Chondrocyte (in vitro differentiated cells): ENCODE measurements around the gene DPM3. TPM values are rescaled to one million over a fixed set of nuclear protein-coding genes. Genes with fewer than 3 reads are reported as not detected.
"Not testable (repeated sequence)": the region's sequence is repeated elsewhere in the genome, so short reads cannot be mapped to it uniquely, and the experiment has no call there.

Experiments
- DNase-seq: peaks from one replicate; pipeline ENCODE4 v3.0.0; 2021; ENCODE audit warnings: mixed read lengths, low spot score
- H3K27ac Mint-ChIP-seq: one replicate; pipeline ENCODE4 v1.8.0; 2021; ENCODE audit warnings: mild to moderate bottlenecking, moderate library complexity, mixed read lengths; ENCODE audit not compliant: unreplicated experiment
- H3K27me3 Mint-ChIP-seq: 2 replicates; pipeline ENCODE4 v1.8.0; 2021; ENCODE audit warnings: low read depth, mixed read lengths
- H3K36me3 Mint-ChIP-seq: 2 replicates; pipeline ENCODE4 v1.8.0; 2021; ENCODE audit warnings: low read depth, mixed read lengths
- H3K4me1 Mint-ChIP-seq: 2 replicates; pipeline ENCODE4 v1.8.0; 2021; ENCODE audit warnings: low read depth, mild to moderate bottlenecking, mixed read lengths
- H3K4me3 Mint-ChIP-seq: one replicate; pipeline ENCODE4 v1.8.0; 2021; ENCODE audit warnings: mild to moderate bottlenecking, moderate library complexity, mixed read lengths; ENCODE audit not compliant: unreplicated experiment
- H3K9me3 Mint-ChIP-seq: 2 replicates; pipeline ENCODE4 v1.8.0; 2021; ENCODE audit warnings: low read depth, mixed read lengths
- CTCF ChIP-seq: fragments of 200-600 bp; sonication (generic); IDR thresholded peaks from 2 replicates; pipeline ENCODE4 v1.5.0; 2021; ENCODE audit warnings: antibody characterized with exemption, mild to moderate bottlenecking, moderate library complexity
- total RNA-seq: library from RNA; stranded (reverse); gene quantifications from 3 replicates; pipeline ENCODE4 v1.2.1, GENCODE V29; 2021

Gene DPM3
- total RNA-seq, 1 donor from 2014 or later: 41.3 TPM

DNA sequence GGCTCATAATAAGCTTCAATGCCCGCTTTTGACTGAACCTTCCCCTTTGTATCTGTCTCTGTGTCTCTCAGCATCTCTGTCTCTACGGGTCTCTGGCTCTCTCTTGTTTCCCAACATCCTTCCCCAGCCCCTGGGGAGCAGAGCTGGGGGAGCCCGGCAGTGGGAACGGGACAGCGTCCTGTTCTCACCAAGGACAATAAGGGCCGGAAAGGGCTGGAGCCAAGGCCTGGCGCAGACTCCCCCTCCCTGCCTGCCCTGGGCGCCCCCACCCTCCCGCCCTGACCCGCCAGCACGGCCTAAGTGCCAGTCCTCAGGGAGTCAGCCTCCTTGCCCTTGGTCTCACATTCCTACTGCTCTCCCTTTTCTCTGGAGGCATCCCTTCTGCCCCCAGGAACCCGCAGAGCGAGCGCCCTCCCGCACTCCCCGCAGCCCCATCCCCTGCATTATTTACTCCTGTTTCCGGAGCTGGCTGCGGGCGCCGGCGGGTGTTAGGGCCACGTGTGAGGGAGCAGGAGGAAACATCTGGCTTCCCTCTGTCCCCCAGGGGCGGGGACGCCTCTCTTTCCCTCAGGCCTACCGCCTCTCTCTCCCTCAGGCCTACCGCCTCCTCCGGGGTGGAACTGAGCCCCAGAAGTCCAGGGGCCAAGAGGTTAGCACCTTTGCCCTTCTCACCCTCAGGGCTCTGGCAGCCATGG is 26.3 kb upstream of the DPM3 start:
- Mint-ChIP-seq H3K4me3 (no peak overlapping the region), H3K27me3 (no peaks in the 10 kb centered on the region), H3K36me3 (peaks cover 12% of the 10 kb centered on the region), H3K27ac (peak overlapping the region; percentile 32), H3K4me1 (peaks cover 16% of the 10 kb centered on the region), H3K9me3 (no peaks in the 10 kb centered on the region)
- no peak for DNase-seq
- TF ChIP-seq CTCF: no peak

- DNase-seq: no peak
- Mint-ChIP-seq H3K4me3 (no peak overlapping the region), H3K9me3 (no peaks in the 10 kb centered on the region), H3K27ac (no peak overlapping the region), H3K27me3 (no peaks in the 10 kb centered on the region), H3K36me3 (peaks cover 12% of the 10 kb centered on the region), H3K4me1 (peaks cover 10% of the 10 kb centered on the region)
- no peak for TF ChIP-seq CTCF
Observed at GRCh38 chr1:155166051-155166470, 25.7 kb upstream of the DPM3 start.

DNA sequence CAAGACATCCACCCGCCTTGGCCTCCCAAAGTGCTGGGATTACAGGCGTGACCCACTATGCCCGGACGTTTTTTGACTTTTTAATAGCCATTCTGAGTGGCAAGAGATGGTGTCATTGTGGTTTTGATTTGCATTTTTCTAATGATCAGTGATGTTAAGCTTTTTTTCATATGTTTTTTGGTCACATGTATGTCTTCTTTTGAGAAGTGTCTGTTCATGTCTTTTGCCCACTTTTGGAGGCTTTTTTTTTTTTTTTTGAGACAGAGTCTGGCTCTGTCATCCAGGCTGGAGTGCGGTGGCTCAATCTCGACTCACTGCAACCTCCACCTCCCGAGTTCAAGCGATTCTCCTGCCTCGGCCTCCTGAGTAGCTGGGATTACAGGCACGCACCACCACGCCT is 24.3 kb upstream of the DPM3 start:
- not testable (repeated sequence) for H3K27ac Mint-ChIP-seq, H3K9me3 Mint-ChIP-seq, H3K4me1 Mint-ChIP-seq, H3K36me3 Mint-ChIP-seq, H3K4me3 Mint-ChIP-seq, H3K27me3 Mint-ChIP-seq, DNase-seq

DNA sequence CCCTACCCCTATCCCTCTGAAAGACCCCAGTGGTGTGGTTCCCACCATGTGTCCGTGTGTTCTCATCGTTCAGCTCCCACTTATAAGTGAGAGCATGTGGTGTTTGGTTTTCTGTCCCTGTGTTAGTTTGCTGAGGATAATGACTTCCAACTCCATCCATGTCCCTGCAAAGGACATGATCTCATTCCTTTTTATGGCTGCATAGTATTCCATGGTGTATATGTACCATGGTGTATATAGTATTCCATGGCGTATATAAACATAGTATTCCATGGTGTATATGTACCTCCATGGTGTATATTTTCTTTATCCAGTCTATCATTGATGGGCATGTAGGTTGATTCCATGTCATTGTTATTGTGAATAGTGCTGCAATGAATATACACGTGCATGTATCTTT is 23.5 kb upstream of the DPM3 start:
- not testable (repeated sequence) for H3K4me3 Mint-ChIP-seq, H3K27ac Mint-ChIP-seq, H3K4me1 Mint-ChIP-seq, H3K36me3 Mint-ChIP-seq, DNase-seq, H3K9me3 Mint-ChIP-seq, H3K27me3 Mint-ChIP-seq

DNA sequence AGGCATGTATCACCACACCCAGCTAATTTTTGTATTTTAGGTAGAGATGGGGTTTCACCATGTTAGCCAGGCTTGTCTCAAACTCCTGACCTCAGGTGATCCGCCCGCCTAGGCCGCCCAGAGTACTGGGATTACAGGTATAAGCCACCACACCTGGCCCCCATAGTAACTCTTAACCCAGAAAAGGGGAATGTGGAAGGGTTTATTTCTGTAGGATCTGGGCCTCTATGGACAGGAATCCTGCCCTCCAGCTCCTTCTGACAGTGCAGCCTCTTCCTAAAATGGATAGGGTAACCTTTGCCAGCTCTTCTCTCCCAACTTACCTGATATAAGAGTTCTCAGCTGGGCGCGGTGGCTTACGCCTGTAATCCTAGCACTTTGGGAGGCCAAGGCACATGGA is 22.3 kb upstream of the DPM3 start:
- not testable (repeated sequence) for H3K36me3 Mint-ChIP-seq, H3K27me3 Mint-ChIP-seq, H3K9me3 Mint-ChIP-seq, H3K4me3 Mint-ChIP-seq, H3K4me1 Mint-ChIP-seq, DNase-seq, H3K27ac Mint-ChIP-seq

DNA sequence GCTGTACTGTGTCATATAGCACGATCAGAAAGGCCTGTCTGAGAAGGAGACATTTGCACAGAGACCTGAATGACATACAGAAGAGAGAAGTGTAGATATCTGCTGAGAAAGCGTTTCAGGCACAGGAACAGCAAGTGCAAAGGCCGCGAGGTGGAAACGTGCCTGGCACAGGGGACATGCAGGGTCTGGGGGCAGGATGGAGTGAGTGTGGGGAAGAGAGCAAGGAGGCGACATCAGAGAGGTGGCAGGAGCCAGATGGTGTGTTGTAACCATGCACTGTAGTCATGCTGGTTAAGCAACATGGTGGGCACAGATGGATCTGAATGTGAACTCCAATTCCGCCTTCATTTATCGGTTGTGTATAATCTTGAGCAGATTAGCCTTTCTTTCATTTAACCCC is 19.8 kb upstream of the DPM3 start:
- H3K4me1 Mint-ChIP-seq: no peaks in the 10 kb centered on the region
- TF ChIP-seq CTCF: no peak
- H3K27ac Mint-ChIP-seq: no peak overlapping the region
- H3K36me3 Mint-ChIP-seq: no peaks in the 10 kb centered on the region
- DNase-seq: no peak
- H3K9me3 Mint-ChIP-seq: no peaks in the 10 kb centered on the region
- H3K4me3 Mint-ChIP-seq: no peak overlapping the region
- H3K27me3 Mint-ChIP-seq: peaks cover under 1% of the 10 kb centered on the region

DNA sequence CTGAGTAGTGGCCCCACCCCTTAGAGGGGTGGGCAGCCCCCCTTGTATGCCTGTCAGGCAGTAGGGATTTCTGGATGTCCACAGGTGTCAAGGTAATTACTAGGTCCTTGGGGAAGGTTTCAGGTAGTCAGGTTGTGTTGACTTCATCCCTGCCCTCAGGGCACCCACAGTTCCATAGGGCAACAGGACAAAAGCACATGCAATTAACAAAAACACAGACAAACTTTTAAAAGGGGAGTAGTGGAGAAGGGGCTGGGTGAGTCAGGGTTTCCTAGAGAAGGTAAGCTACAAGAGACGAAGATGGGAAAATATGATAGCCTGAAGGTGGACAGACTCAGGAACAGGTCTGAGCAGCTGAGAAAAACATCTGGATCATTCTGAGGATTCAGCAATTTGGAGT is 18.7 kb upstream of the DPM3 start:
- no peak for TF ChIP-seq CTCF
- H3K36me3 Mint-ChIP-seq: no peaks in the 10 kb centered on the region
- no peak for DNase-seq
- H3K9me3 Mint-ChIP-seq: no peaks in the 10 kb centered on the region
- no peaks in the 10 kb centered on the region for H3K4me1 Mint-ChIP-seq
- peaks cover 6% of the 10 kb centered on the region for H3K27me3 Mint-ChIP-seq
- no peak overlapping the region for H3K27ac Mint-ChIP-seq
- H3K4me3 Mint-ChIP-seq: no peak overlapping the region

GRCh38 chr1:155155996-155156643 is 15.8 kb upstream of the DPM3 start:
- not testable (repeated sequence) for H3K4me3 Mint-ChIP-seq, DNase-seq, H3K27me3 Mint-ChIP-seq, H3K36me3 Mint-ChIP-seq, H3K9me3 Mint-ChIP-seq, H3K27ac Mint-ChIP-seq, H3K4me1 Mint-ChIP-seq
